ENCODE results near the gene LDLRAD4.

Gene LDLRAD4

DNA sequence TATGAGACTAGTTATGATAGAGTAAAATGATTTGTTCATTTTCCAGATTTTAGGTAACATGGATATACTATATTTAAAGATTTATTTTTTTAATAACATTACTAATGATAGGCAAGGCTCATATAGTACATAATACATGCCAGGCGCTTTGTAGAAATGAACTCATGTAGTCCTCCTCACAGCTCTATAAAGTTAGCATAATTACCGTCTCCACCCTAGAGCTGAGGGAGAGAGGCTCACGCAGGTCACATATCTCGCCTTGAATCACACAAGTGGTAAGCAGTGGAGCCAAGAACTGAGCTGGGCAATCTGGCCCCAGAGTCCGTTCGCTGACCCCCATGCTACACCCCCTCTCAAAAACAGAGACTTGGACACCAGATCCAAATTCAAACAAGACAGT, 285.3 kb downstream of the LDLRAD4 start:
- Histone ChIP-seq H3K27ac (no peak overlapping the region), H3K4me3 (IDR thresholded peaks at IDR 0.05; ENCODE audit: insufficient read depth, low read depth, low read length) (no peak overlapping the region), H3K27me3 (ENCODE audit: insufficient read depth, low read depth) (no peaks in the 10 kb centered on the region), H3K4me1 (ENCODE audit: low read depth, poor library complexity, severe bottlenecking) (no peaks in the 10 kb centered on the region), H3K36me3 (ENCODE audit: insufficient read depth) (no peaks in the 10 kb centered on the region), H3K79me2 (ENCODE audit: insufficient read depth, low read depth) (no peaks in the 10 kb centered on the region), H3K9ac (no peak overlapping the region), H2AFZ (ENCODE audit: low read depth) (no peak overlapping the region), H4K20me1 (ENCODE audit: insufficient read depth) (no peaks in the 10 kb centered on the region), H3K4me2 (no peak overlapping the region)
- TF ChIP-seq, protein P1, sequence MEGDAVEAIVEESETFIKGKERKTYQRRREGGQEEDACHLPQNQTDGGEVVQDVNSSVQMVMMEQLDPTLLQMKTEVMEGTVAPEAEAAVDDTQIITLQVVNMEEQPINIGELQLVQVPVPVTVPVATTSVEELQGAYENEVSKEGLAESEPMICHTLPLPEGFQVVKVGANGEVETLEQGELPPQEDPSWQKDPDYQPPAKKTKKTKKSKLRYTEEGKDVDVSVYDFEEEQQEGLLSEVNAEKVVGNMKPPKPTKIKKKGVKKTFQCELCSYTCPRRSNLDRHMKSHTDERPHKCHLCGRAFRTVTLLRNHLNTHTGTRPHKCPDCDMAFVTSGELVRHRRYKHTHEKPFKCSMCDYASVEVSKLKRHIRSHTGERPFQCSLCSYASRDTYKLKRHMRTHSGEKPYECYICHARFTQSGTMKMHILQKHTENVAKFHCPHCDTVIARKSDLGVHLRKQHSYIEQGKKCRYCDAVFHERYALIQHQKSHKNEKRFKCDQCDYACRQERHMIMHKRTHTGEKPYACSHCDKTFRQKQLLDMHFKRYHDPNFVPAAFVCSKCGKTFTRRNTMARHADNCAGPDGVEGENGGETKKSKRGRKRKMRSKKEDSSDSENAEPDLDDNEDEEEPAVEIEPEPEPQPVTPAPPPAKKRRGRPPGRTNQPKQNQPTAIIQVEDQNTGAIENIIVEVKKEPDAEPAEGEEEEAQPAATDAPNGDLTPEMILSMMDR (conservative IDR thresholded peaks at IDR 0.05; ENCODE audit: low read depth, low read length) = no peak

- H3K9ac ChIP-seq = no peak overlapping the region
- H4K20me1 ChIP-seq (ENCODE audit: insufficient read depth) = no peaks in the 10 kb centered on the region
- no peak overlapping the region for H3K27ac ChIP-seq
- no peaks in the 10 kb centered on the region for H3K4me1 ChIP-seq (ENCODE audit: low read depth, poor library complexity, severe bottlenecking)
- no peaks in the 10 kb centered on the region for H3K79me2 ChIP-seq (ENCODE audit: insufficient read depth, low read depth)
- no peak overlapping the region for H3K4me2 ChIP-seq
- H3K27me3 ChIP-seq (ENCODE audit: insufficient read depth, low read depth) = no peaks in the 10 kb centered on the region
- TF ChIP-seq, protein P1 (conservative IDR thresholded peaks at IDR 0.05; ENCODE audit: low read depth, low read length) = no peak
- H2AFZ ChIP-seq (ENCODE audit: low read depth) = no peak overlapping the region
- H3K4me3 ChIP-seq (IDR thresholded peaks at IDR 0.05; ENCODE audit: insufficient read depth, low read depth, low read length) = no peak overlapping the region
- H3K36me3 ChIP-seq (ENCODE audit: insufficient read depth) = no peaks in the 10 kb centered on the region
These were observed 287.3 kb downstream of the LDLRAD4 start for GRCh38 chr18:13505780-13506345.

DNA sequence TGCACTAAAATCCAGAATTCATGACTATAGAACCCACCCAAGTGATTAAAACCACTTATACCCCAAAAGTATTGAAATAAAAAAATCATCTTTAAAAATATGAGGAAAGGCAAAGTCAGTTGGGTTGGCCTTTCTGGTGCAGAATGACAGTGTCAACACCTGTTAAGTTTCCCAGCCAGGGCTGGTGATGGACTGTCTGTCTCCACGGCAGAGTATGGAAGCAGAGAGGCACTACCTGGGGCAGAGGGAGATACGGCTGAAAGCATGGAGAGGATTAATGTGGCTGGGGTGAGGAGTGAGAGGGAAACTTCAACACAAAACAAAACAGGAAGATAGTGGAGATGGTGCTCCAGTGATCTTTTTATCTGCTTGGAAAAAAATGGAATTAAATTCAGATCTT, 292.0 kb downstream of the LDLRAD4 start:
- Histone ChIP-seq H3K27ac (no peak overlapping the region), H3K4me3 (IDR thresholded peaks at IDR 0.05; ENCODE audit: insufficient read depth, low read depth, low read length) (no peak overlapping the region), H3K4me2 (no peak overlapping the region), H3K27me3 (ENCODE audit: insufficient read depth, low read depth) (no peaks in the 10 kb centered on the region), H3K4me1 (ENCODE audit: low read depth, poor library complexity, severe bottlenecking) (no peaks in the 10 kb centered on the region), H3K9ac (no peak overlapping the region), H3K36me3 (ENCODE audit: insufficient read depth) (no peaks in the 10 kb centered on the region), H4K20me1 (ENCODE audit: insufficient read depth) (no peaks in the 10 kb centered on the region), H3K79me2 (ENCODE audit: insufficient read depth, low read depth) (no peaks in the 10 kb centered on the region), H2AFZ (ENCODE audit: low read depth) (no peak overlapping the region)
- TF ChIP-seq, protein P1 (conservative IDR thresholded peaks at IDR 0.05; ENCODE audit: low read depth, low read length) = no peak

GRCh38 chr18:13511961-13512577, 293.5 kb downstream of the LDLRAD4 start:
- H3K4me2 ChIP-seq = no peak overlapping the region
- H3K27me3 ChIP-seq (ENCODE audit: insufficient read depth, low read depth) = no peaks in the 10 kb centered on the region
- no peaks in the 10 kb centered on the region for H3K4me1 ChIP-seq (ENCODE audit: low read depth, poor library complexity, severe bottlenecking)
- no peak overlapping the region for H3K9ac ChIP-seq
- no peaks in the 10 kb centered on the region for H3K79me2 ChIP-seq (ENCODE audit: insufficient read depth, low read depth)
- no peaks in the 10 kb centered on the region for H4K20me1 ChIP-seq (ENCODE audit: insufficient read depth)
- H3K36me3 ChIP-seq (ENCODE audit: insufficient read depth) = no peaks in the 10 kb centered on the region
- no peak overlapping the region for H3K4me3 ChIP-seq (IDR thresholded peaks at IDR 0.05; ENCODE audit: insufficient read depth, low read depth, low read length)
- no peak overlapping the region for H2AFZ ChIP-seq (ENCODE audit: low read depth)
- H3K27ac ChIP-seq = no peak overlapping the region
- TF ChIP-seq, protein P1 (conservative IDR thresholded peaks at IDR 0.05; ENCODE audit: low read depth, low read length) = no peak
